ENCODE results near the gene DOC2B. TPM values are rescaled to one million over a fixed set of nuclear protein-coding genes. Genes with fewer than 3 reads are reported as not detected.

DOC2B gene
- total and polyA plus RNA-seq, 2 of the 8 experiments (the other 6 are each of a cell fraction or from before 2014, with no cell fraction given) = 1.3 to 3.3 TPM

DNA sequence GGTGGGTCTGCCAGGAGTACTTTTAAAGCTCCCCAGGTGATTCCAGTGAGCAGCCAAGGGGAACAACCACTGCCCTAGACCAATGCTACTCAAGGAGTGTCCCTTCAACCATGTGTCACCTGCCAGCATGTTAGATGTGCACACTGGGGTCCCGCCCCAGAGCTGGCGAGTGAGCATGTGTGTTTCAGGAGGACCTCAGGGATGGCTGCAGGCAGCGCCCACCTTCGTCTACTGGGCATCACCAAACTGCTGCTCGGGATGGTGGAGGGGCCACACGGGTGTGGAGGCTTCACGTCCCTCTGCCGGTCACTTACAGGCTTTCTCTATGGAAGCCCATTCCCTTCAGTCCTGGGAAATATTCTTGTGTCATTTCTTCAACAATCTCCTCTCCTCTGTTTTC lies 29.0 kb upstream of the DOC2B start:
- no peak overlapping the region for H3K4me3 ChIP-seq (ENCODE audit: extremely low read depth in 1 of 4, insufficient read depth in 2 of 4, low read depth in 3 of 4, low read length in 4 of 4)
- no peak overlapping the region for H2BK12ac ChIP-seq (ENCODE audit: low read depth, low read length)
- H2BK15ac ChIP-seq (ENCODE audit: low read length) = no peak overlapping the region
- H4K5ac ChIP-seq (ENCODE audit: insufficient read length, low read depth, low read length) = no peak overlapping the region
- H3K9me3 ChIP-seq (ENCODE audit: insufficient read depth in 2 of 2, low read depth in 1 of 2, low read length in 1 of 2) = peaks cover 7 to 9% of the 10 kb centered on the region in 2 experiments; a peak in 2 of 4 replicates
- no peak overlapping the region for H3K56ac ChIP-seq (replicated peaks; ENCODE audit: insufficient read length, low read depth, low read length)
- no peaks in the 10 kb centered on the region for H3K79me2 ChIP-seq (ENCODE audit: control insufficient read depth in 1 of 2, insufficient read depth in 2 of 2, low read length in 2 of 2)
- H3K79me1 ChIP-seq (ENCODE audit: low read depth, low read length) = no peaks in the 10 kb centered on the region
- H3K27me3 ChIP-seq (replicated peaks in 1 of 4; ENCODE audit: control insufficient read depth in 3 of 4, extremely low read depth in 1 of 4, insufficient read depth in 3 of 4, low read length in 3 of 4) = peaks cover 0 to 7% (median 4%) of the 10 kb centered on the region in 4 experiments; a peak in 3 of 7 replicates
- H3K36me3 ChIP-seq (ENCODE audit: control insufficient read depth in 2 of 4, insufficient read depth in 4 of 4, low read length in 3 of 4) = peaks cover 0 to 5% (median 0%) of the 10 kb centered on the region in 4 experiments; a peak in 2 of 8 replicates
- no peak overlapping the region for H3K23ac ChIP-seq (ENCODE audit: insufficient read length)
- H3K9ac ChIP-seq (replicated peaks in 1 of 4; ENCODE audit: extremely low read depth in 1 of 4, low read depth in 3 of 4, low read length in 3 of 4) = no peak overlapping the region
- no peak overlapping the region for H4K8ac ChIP-seq (ENCODE audit: extremely low read depth, insufficient read depth, low read length)
- H2BK20ac ChIP-seq (ENCODE audit: low read length) = no peak overlapping the region
- H2BK120ac ChIP-seq (replicated peaks; ENCODE audit: low read depth, low read length) = no peak overlapping the region
- ChIA-PET CTCF (ENCODE audit: partially characterized antibody) (interaction anchor here (1.2 to 1.8 kb wide), 4 partner anchors 13 to 202 kb away, joined by 3 to 6 read pairs (median 4); no protein-coding TSS in a partner anchor), POLR2A (ENCODE audit: partially characterized antibody) (no interaction called here)
- H3K23me2 ChIP-seq (ENCODE audit: low read depth, low read length) = peaks cover 2% of the 10 kb centered on the region
- H2BK5ac ChIP-seq (ENCODE audit: low read depth, low read length) = no peak overlapping the region
- no peak overlapping the region for H2AFZ ChIP-seq (ENCODE audit: low read length)
- no peak overlapping the region for H3K18ac ChIP-seq (ENCODE audit: extremely low read depth, low read length)
- FAIRE-seq (no peak), DNase-seq (ENCODE audit: low read depth in 1 of 2, low spot score in 2 of 2) (no peak)
- no peaks in the 10 kb centered on the region for H4K20me1 ChIP-seq (replicated peaks in 1 of 2; ENCODE audit: control insufficient read depth in 1 of 2, insufficient read depth in 2 of 2, low read length in 2 of 2)
- H2AK5ac ChIP-seq (ENCODE audit: low read depth, low read length) = no peak overlapping the region
- no peak overlapping the region for H3K4me2 ChIP-seq (ENCODE audit: insufficient read depth in 1 of 2, low read depth in 2 of 2, low read length in 2 of 2)
- H3K4ac ChIP-seq (replicated peaks; ENCODE audit: insufficient read length, low read depth, low read length) = no peak overlapping the region
- H4K91ac ChIP-seq (replicated peaks; ENCODE audit: insufficient read length, low read length) = no peak overlapping the region
- H3K4me1 ChIP-seq (replicated peaks in 1 of 4; ENCODE audit: control insufficient read depth in 3 of 4, insufficient read depth in 4 of 4, low read length in 3 of 4) = peaks cover 0 to 14% (median 4%) of the 10 kb centered on the region in 4 experiments; a peak in 3 of 7 replicates
- H3K27ac ChIP-seq (ENCODE audit: low read depth, low read length) = no peak overlapping the region
- no peak overlapping the region for H3K14ac ChIP-seq (ENCODE audit: insufficient read length)
- WGBS, 2 experiments (ENCODE audit: extremely low coverage in 1 of 2, insufficient coverage in 1 of 2, insufficient read length in 1 of 2, insufficient replicate concordance in 2 of 2, low coverage in 1 of 2, low lambda C conversion rate in 2 of 2, missing lambda C conversion rate in 1 of 2) = 96% methylated on average over 8 of the region's 8 CpGs; no CpG with 5 or more reads in 1 of the 2 experiments
- TF ChIP-seq, protein P1, sequence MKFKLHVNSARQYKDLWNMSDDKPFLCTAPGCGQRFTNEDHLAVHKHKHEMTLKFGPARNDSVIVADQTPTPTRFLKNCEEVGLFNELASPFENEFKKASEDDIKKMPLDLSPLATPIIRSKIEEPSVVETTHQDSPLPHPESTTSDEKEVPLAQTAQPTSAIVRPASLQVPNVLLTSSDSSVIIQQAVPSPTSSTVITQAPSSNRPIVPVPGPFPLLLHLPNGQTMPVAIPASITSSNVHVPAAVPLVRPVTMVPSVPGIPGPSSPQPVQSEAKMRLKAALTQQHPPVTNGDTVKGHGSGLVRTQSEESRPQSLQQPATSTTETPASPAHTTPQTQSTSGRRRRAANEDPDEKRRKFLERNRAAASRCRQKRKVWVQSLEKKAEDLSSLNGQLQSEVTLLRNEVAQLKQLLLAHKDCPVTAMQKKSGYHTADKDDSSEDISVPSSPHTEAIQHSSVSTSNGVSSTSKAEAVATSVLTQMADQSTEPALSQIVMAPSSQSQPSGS (IDR thresholded peaks at IDR 0.05; ENCODE audit: low read length) = no peak
- TF ChIP-seq JUN (IDR thresholded peaks at IDR 0.05; ENCODE audit: low read depth, low read length) (no peak), HDAC2 (IDR thresholded peaks at IDR 0.05; ENCODE audit: borderline replicate concordance in 1 of 2, low read depth in 2 of 2, low read length in 2 of 2) (no peak), RXRA (IDR thresholded peaks at IDR 0.05; ENCODE audit: insufficient read depth, low read depth, low read length) (no peak), EP300 (IDR thresholded peaks at IDR 0.05; ENCODE audit: borderline replicate concordance in 1 of 2, low read depth in 2 of 2, low read length in 2 of 2) (no peak), SAP30 (IDR thresholded peaks at IDR 0.05; ENCODE audit: insufficient read depth, insufficient replicate concordance, low read length) (no peak), CBX8 (IDR thresholded peaks at IDR 0.05; ENCODE audit: borderline replicate concordance, low read depth, low read length) (no peak), YY1 (IDR thresholded peaks at IDR 0.05; ENCODE audit: low read depth, low read length) (no peak), TCF12 (IDR thresholded peaks at IDR 0.05; ENCODE audit: low read depth, low read length) (no peak), TAF1 (IDR thresholded peaks at IDR 0.05; ENCODE audit: low read depth, low read length) (no peak)
- TF ChIP-seq, protein P2, sequence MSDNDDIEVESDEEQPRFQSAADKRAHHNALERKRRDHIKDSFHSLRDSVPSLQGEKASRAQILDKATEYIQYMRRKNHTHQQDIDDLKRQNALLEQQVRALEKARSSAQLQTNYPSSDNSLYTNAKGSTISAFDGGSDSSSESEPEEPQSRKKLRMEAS (IDR thresholded peaks at IDR 0.05) = no peak

All from H1 (cell line).